Spleen (tissue), 13 donors: ENCODE measurements around the gene DIS3L. TPM values are rescaled to one million over a fixed set of nuclear protein-coding genes. Genes with fewer than 3 reads are reported as not detected.
"Not testable (repeated sequence)": the region's sequence is repeated elsewhere in the genome, so short reads cannot be mapped to it uniquely, and the experiment has no call there.

ENCODE experiments used
- DNase-seq: peaks from one replicate; pipeline ENCODE4 v3.0.0-alpha.2; 2020
- H3K27ac ChIP-seq, 8 donors: fragments of 200-600 bp; sonication (generic) in 7 of 8; 1 replicate in 4 of 8; 2 replicates in 4 of 8; pipeline versions ENCODE4 v1.5.0 to v1.8.0; 2016 to 2021; ENCODE audit warnings: inconsistent platforms in 4 of 8, mild to moderate bottlenecking in 4 of 8, moderate library complexity in 1 of 8
- H3K27me3 ChIP-seq, 7 donors: fragments of 200-600 bp; sonication (generic) in 6 of 7; replicated peaks in 1 of 7; 1 replicate in 4 of 7; 2 replicates in 3 of 7; pipeline versions ENCODE4 v1.5.0 to v1.8.0; 2016 to 2021; ENCODE audit warnings: inconsistent platforms in 3 of 7, mild to moderate bottlenecking in 1 of 7
- H3K36me3 ChIP-seq, 6 donors: fragments of 200-600 bp; sonication (generic) in 5 of 6; 1 replicate in 4 of 6; 2 replicates in 2 of 6; pipeline versions ENCODE4 v1.5.0 to v1.8.0; 2016 to 2021; ENCODE audit warnings: inconsistent platforms in 2 of 6
- H3K4me1 ChIP-seq, 6 donors: fragments of 200-600 bp; sonication (generic) in 5 of 6; 1 replicate in 3 of 6; 2 replicates in 3 of 6; pipeline versions ENCODE4 v1.5.0 to v1.8.0; 2016 to 2021; ENCODE audit warnings: inconsistent platforms in 3 of 6
- H3K4me3 ChIP-seq, 8 donors: fragments of 200-600 bp; sonication (generic) in 7 of 8; 1 replicate in 4 of 8; 2 replicates in 4 of 8; pipeline versions ENCODE4 v1.5.0 to v1.8.0; 2016 to 2021; ENCODE audit warnings: inconsistent platforms in 4 of 8, mild to moderate bottlenecking in 4 of 8, moderate library complexity in 2 of 8
- H3K9me3 ChIP-seq, 8 donors: fragments of 200-600 bp; sonication (generic) in 7 of 8; 1 replicate in 4 of 8; 2 replicates in 4 of 8; pipeline versions ENCODE4 v1.5.0 to v1.8.0; 2016 to 2021; ENCODE audit warnings: inconsistent platforms in 4 of 8
- CTCF ChIP-seq, 11 experiments: fragments of 200-600 bp in 7 of 11; fragments of 450-650 bp in 4 of 11; sonication (generic) in 4 of 11; IDR thresholded peaks in 8 of 11; conservative IDR thresholded peaks in 3 of 11; 1 replicate in 7 of 11; 2 replicates in 4 of 11; pipeline versions ENCODE4 v1.4.0 to v1.8.0; 2016 to 2021; ENCODE audit warnings: antibody characterized with exemption in 11 of 11, inconsistent platforms in 4 of 11, mild to moderate bottlenecking in 1 of 11
- POLR2A ChIP-seq, 3 donors: fragments of 450-650 bp; IDR thresholded peaks; one replicate each; pipeline ENCODE4 v1.5.1; 2017; ENCODE audit warnings: antibody characterized with exemption in 3 of 3, mild to moderate bottlenecking in 1 of 3
- POLR2AphosphoS5 ChIP-seq, 3 donors: sonication (generic); formaldehyde crosslinking; IDR thresholded peaks; one replicate each; pipeline ENCODE4 v1.5.1; 2017; ENCODE audit warnings: antibody characterized with exemption in 3 of 3
- WGBS, 5 donors: extraction: QIAGEN DNeasy Blood & Tissue Kit in 3 of 5; methylation state at CpG; one replicate each; pipeline versions ENCODE4 v1.1.5 to v1.1.7; 2013 to 2018; 5-methylcytosine and 5-hydroxymethylcytosine counted together
- intact Hi-C: fragments of 100-400 bp; cut with DNase I; formaldehyde crosslinking; loops from one replicate; pipeline ENCODE4 v1.15.0; 2023; ENCODE audit warnings: low total_unique reads
- long read RNA-seq, 2 donors: transcript quantifications; one replicate each; lab custom pipeline, GENCODE V29; 2026
- polyA plus RNA-seq, 3 donors: library from polyadenylated mRNA; stranded (reverse); fragments of 200-250 nt; gene quantifications; one replicate each; pipeline ENCODE4 v1.2.1, GENCODE V29; 2013
- total RNA-seq, 7 donors: library from RNA; depleted of rRNA in 3 of 7; stranded (reverse); fragments of >200 nt in 3 of 7; fragmentation: NEBNext Ultra II Directional in 4 of 7; extraction: Animal tissue kit (Norgen Biotek cat#: 25700) in 4 of 7; gene quantifications; one replicate each; pipeline versions ENCODE4 v1.1.0 to v1.2.1, GENCODE V29; 2016 to 2021
- donor health status: healthy with polysubstance abuse.
- donor health status: DM: no; HTN: no; CAD: no; lungs with moderate emphysema.
- donor health status: DM: no; HTN: no; CAD: no.
- donor health status: Bipolar disorder and iron deficiency.
- donor health status: healthy.
- donor health status: DM: no; HTN: no; CAD: no.
- donor health status: DM: yes; HTN: yes; CAD: no.

DIS3L gene
- total RNA-seq = 10 to 100 TPM; 23.1 to 30.7 (median 28.1) TPM
- polyA plus RNA-seq = 10 to 100 TPM in 2 of 3 donors, 1 to 10 TPM in 1; 8.8 to 13.1 (median 10.7) TPM
- long read RNA-seq, donor 1, partial matches to known transcripts = 6 of 10 reads
- long read RNA-seq, donor 1, other reads (novel, unspliced or antisense) = 0 of 10 reads
- long read RNA-seq, donor 2, partial matches to known transcripts = 5 of 6 reads
- long read RNA-seq, donor 2, other reads (novel, unspliced or antisense) = 0 of 6 reads

- Histone ChIP-seq H3K27me3 (no peaks in the 10 kb centered on the region), H3K9me3 (no peaks in the 10 kb centered on the region), H3K27ac (peak within 1 kb of the TSS; percentile 81 to 96 (median 91)), H3K4me1 (peaks cover 12 to 68% (median 41%) of the 10 kb centered on the region in 6 donors), H3K36me3 (peaks cover 0 to 12% (median 0%) of the 10 kb centered on the region in 6 donors), H3K4me3 (peak within 1 kb of the TSS; percentile 58 to 88 (median 77))
- DNase-seq = peak; percentile 93
- intact Hi-C loops = loop anchor here (5.0 kb wide), 1 partner anchor 204 kb away; the partner anchor contains the start of gene SNAPC5
- WGBS, 5 donors = 0 to 1% (median 0%) methylated on average over 1 to 92 of the region's 92 CpGs
- TF ChIP-seq CTCF (IDR thresholded peaks at IDR 0.05 in 8 of 11, conservative IDR thresholded peaks at IDR 0.05 in 3 of 11) (peak in 1 of 11 experiments; percentile 5), POLR2AphosphoS5 (IDR thresholded peaks at IDR 0.05) (peak; percentile 74 to 80 (median 77)), POLR2A (IDR thresholded peaks at IDR 0.05) (peak in 1 of 3 donors; percentile 42)
Measured at GRCh38 chr15:66293419-66294156, at the start of gene DIS3L. TSS of gene DIS3L (plus strand) at chr15:66293568. CDS start at chr15:66293597, 29 bp downstream.

GRCh38 chr15:66245832-66246231 lies 47.5 kb upstream of the DIS3L start:
- H3K4me1 ChIP-seq, H3K4me3 ChIP-seq, intact Hi-C loops, H3K27ac ChIP-seq, DNase-seq, H3K36me3 ChIP-seq, H3K9me3 ChIP-seq: not testable (repeated sequence)
- H3K27me3 ChIP-seq = peaks cover 0 to 48% (median under 1%) of the 10 kb centered on the region in 7 donors
- 78 to 93% (median 83%) methylated on average over 5 of the region's 5 CpGs for WGBS, 5 donors

- Histone ChIP-seq H3K36me3 (no peaks in the 10 kb centered on the region), H3K4me1 (peaks cover 3 to 9% (median 6%) of the 10 kb centered on the region in 6 donors), H3K27ac (no peak overlapping the region), H3K27me3 (peaks cover 0 to 52% (median 10%) of the 10 kb centered on the region in 7 donors), H3K9me3 (no peaks in the 10 kb centered on the region), H3K4me3 (no peak overlapping the region)
- intact Hi-C loops = no loop called here
- no peak for DNase-seq
- no peak for TF ChIP-seq CTCF (IDR thresholded peaks at IDR 0.05 in 8 of 11, conservative IDR thresholded peaks at IDR 0.05 in 3 of 11)
- TF ChIP-seq POLR2AphosphoS5 (IDR thresholded peaks at IDR 0.05) = no peak
- no peak for TF ChIP-seq POLR2A (IDR thresholded peaks at IDR 0.05)
- 69 to 85% (median 80%) methylated on average over 1 of the region's 1 CpG for WGBS, 5 donors
Measured at GRCh38 chr15:66246937-66247336, 46.4 kb upstream of the DIS3L start.

GRCh38 chr15:66249605-66250174 lies 43.7 kb upstream of the DIS3L start:
- H3K27ac ChIP-seq = no peak overlapping the region
- TF ChIP-seq CTCF (IDR thresholded peaks at IDR 0.05 in 8 of 11, conservative IDR thresholded peaks at IDR 0.05 in 3 of 11) (no peak), POLR2A (IDR thresholded peaks at IDR 0.05) (no peak), POLR2AphosphoS5 (IDR thresholded peaks at IDR 0.05) (no peak)
- peaks cover 24 to 36% (median 31%) of the 10 kb centered on the region in 6 donors for H3K4me1 ChIP-seq
- H3K9me3 ChIP-seq = no peaks in the 10 kb centered on the region
- H3K4me3 ChIP-seq = no peak overlapping the region
- no peaks in the 10 kb centered on the region for H3K36me3 ChIP-seq
- WGBS, 5 donors = 83 to 93% (median 91%) methylated on average over 2 of the region's 2 CpGs
- H3K27me3 ChIP-seq = peaks cover 0 to 67% (median 37%) of the 10 kb centered on the region in 7 donors
- intact Hi-C loops = no loop called here
- no peak for DNase-seq
